H1 (cell line): ENCODE data around the gene MRPS34. TPM values are rescaled to one million over a fixed set of nuclear protein-coding genes. Genes with fewer than 3 reads are reported as not detected.

Experiments
- ASH2L ChIP-seq: fragments of 200-600, 300-600 bp; sonication (generic); IDR thresholded peaks from one replicate; pipeline ENCODE4 v1.7.1; 2017; ENCODE audit warnings: low read length
- CTCF ChIP-seq, 3 experiments: IDR thresholded peaks; 1 replicate in 2 of 3; 2 replicates in 1 of 3; pipeline versions ENCODE4 v1.5.1 to v1.6.1; 2011; ENCODE audit warnings: low read length in 3 of 3, mild to moderate bottlenecking in 3 of 3, inconsistent platforms in 2 of 3, low read depth in 1 of 3, moderate library complexity in 1 of 3; ENCODE audit not compliant: insufficient read depth in 1 of 3; ENCODE audit errors: control extremely low read depth in 1 of 3
- HDAC2 ChIP-seq, 2 experiments: fragments of 300-600 bp in 1 of 2; sonication (generic) in 1 of 2; IDR thresholded peaks; 2 replicates each; pipeline ENCODE4 v1.6.1; 2011 to 2012; ENCODE audit warnings: low read depth in 2 of 2, low read length in 2 of 2, mild to moderate bottlenecking in 2 of 2, moderate library complexity in 2 of 2, borderline replicate concordance in 1 of 2, inconsistent platforms in 1 of 2
- KDM1A ChIP-seq: fragments of 200-600, 300-600 bp; sonication (generic); IDR thresholded peaks from 2 replicates; pipeline ENCODE4 v1.7.1; 2016; ENCODE audit warnings: mild to moderate bottlenecking, low read length, borderline replicate concordance
- SP2 ChIP-seq: IDR thresholded peaks from 2 replicates; pipeline ENCODE4 v1.6.1; 2012; ENCODE audit warnings: mild to moderate bottlenecking, low read length, inconsistent platforms
- SUZ12 ChIP-seq: fragments of 200-600 bp; sonication (generic); IDR thresholded peaks from 2 replicates; pipeline ENCODE4 v1.6.1; 2012; ENCODE audit warnings: mild to moderate bottlenecking, inconsistent platforms, low read length, moderate library complexity, mixed read lengths
- TBP ChIP-seq: IDR thresholded peaks from 2 replicates; pipeline ENCODE4 v1.6.1; 2011; ENCODE audit warnings: low read depth, low read length, improper control_type of control experiment
- USF2 ChIP-seq: IDR thresholded peaks from 2 replicates; pipeline ENCODE4 v1.6.1; 2011; ENCODE audit warnings: low read length, improper control_type of control experiment
- polyA plus RNA-seq, 7 experiments: library from polyadenylated mRNA; depleted of rRNA in 3 of 7; stranded (reverse) in 5 of 7; unstranded in 2 of 7; fragments of >200 nt in 5 of 7; fragments of 200-250 nt in 2 of 7; gene quantifications; 1 replicate in 5 of 7; 2 replicates in 1 of 7; 4 replicates in 1 of 7; pipeline versions ENCODE4 v1.2.1 to v1.2.3, GENCODE V29; 2011 to 2013; ENCODE audit warnings: missing spikeins in 2 of 7, mixed read lengths in 2 of 7
- total RNA-seq: library from RNA; stranded (reverse); fragmentation: NEBNext Ultra II Directional; extraction: Animal tissue kit (Norgen Biotek cat#: 25700); gene quantifications from 2 replicates; pipeline ENCODE4 v1.2.1, GENCODE V29; 2021

Gene MRPS34
- total and polyA plus RNA-seq, 2 of the 8 experiments (the other 6 are each of a cell fraction or from before 2014, with no cell fraction given): 168 to 252 TPM

GRCh38 chr16:1790611-1791255 lies 17.8 kb upstream of the MRPS34 start (continued):
- no peak for TF ChIP-seq CTCF (IDR thresholded peaks at IDR 0.05; ENCODE audit: control extremely low read depth in 1 of 3, insufficient read depth in 1 of 3, low read depth in 1 of 3, low read length in 3 of 3)
- TF ChIP-seq SP2: no peak
- no peak for TF ChIP-seq HDAC2 (IDR thresholded peaks at IDR 0.05; ENCODE audit: borderline replicate concordance in 1 of 2, low read depth in 2 of 2, low read length in 2 of 2)
- TF ChIP-seq SUZ12: no peak
- TF ChIP-seq TBP: no peak
- no peak for TF ChIP-seq USF2
- no peak for TF ChIP-seq ASH2L
- TF ChIP-seq KDM1A: no peak
